Measurements from ENCODE around the gene NXPH4. TPM values are rescaled to one million over a fixed set of nuclear protein-coding genes. Genes with fewer than 3 reads are reported as not detected.

The NXPH4 gene
- total RNA-seq, 1 donor from 2014 or later = not detected

- Histone ChIP-seq H3K4me2 (no peak overlapping the region), H3K9ac (no peak overlapping the region), H3K27ac (no peak overlapping the region), H3K27me3 (peaks cover 60% of the 10 kb centered on the region), H2AFZ (replicated peaks) (no peak overlapping the region), H4K20me1 (ENCODE audit: low read depth) (peaks cover 58% of the 10 kb centered on the region), H3K36me3 (no peaks in the 10 kb centered on the region), H3K4me1 (peaks cover 38% of the 10 kb centered on the region), H3K79me2 (ENCODE audit: low read depth) (no peaks in the 10 kb centered on the region), H3K9me3 (ENCODE audit: low read depth) (no peaks in the 10 kb centered on the region), H3K4me3 (no peak overlapping the region), H3F3A (ENCODE audit: low read depth) (peaks cover 48% of the 10 kb centered on the region)
- H3K4me3 Mint-ChIP-seq = peak overlapping the region; percentile 52
- peaks cover 52% of the 10 kb centered on the region for H3K27me3 Mint-ChIP-seq (ENCODE audit: insufficient read depth, low read depth)
- DNase-seq (ENCODE audit: low spot score) = peak; percentile 87
- peaks cover 41% of the 10 kb centered on the region for H3K4me1 Mint-ChIP-seq
- peaks cover 7% of the 10 kb centered on the region for H3K36me3 Mint-ChIP-seq
- TF ChIP-seq EZH2 (IDR thresholded peaks at IDR 0.05) (peak; percentile 34), EZH2phosphoT487 (IDR thresholded peaks at IDR 0.05) (peak; percentile 10), CTCF (IDR thresholded peaks at IDR 0.05) (peak; percentile 77)
- H3K9me3 Mint-ChIP-seq = peaks cover 2% of the 10 kb centered on the region
- H3K27ac Mint-ChIP-seq = no peak overlapping the region
Observed at GRCh38 chr12:57214398-57214781, 2.2 kb upstream of the NXPH4 start.

GRCh38 chr12:57215065-57215464 is 1.5 kb upstream of the NXPH4 start:
- Mint-ChIP-seq H3K27ac (no peak overlapping the region), H3K4me1 (peaks cover 45% of the 10 kb centered on the region), H3K36me3 (peaks cover 4% of the 10 kb centered on the region), H3K9me3 (peaks cover 2% of the 10 kb centered on the region), H3K27me3 (ENCODE audit: insufficient read depth, low read depth) (peaks cover 58% of the 10 kb centered on the region), H3K4me3 (peak overlapping the region; percentile 73)
- DNase-seq (ENCODE audit: low spot score) = no peak
- Histone ChIP-seq H3K9me3 (ENCODE audit: low read depth) (no peaks in the 10 kb centered on the region), H3K4me1 (peaks cover 45% of the 10 kb centered on the region), H3K9ac (no peak overlapping the region), H2AFZ (replicated peaks) (no peak overlapping the region), H3F3A (ENCODE audit: low read depth) (peaks cover 55% of the 10 kb centered on the region), H3K4me2 (no peak overlapping the region), H3K79me2 (ENCODE audit: low read depth) (no peaks in the 10 kb centered on the region), H3K27me3 (peaks cover 67% of the 10 kb centered on the region), H3K36me3 (no peaks in the 10 kb centered on the region), H3K27ac (no peak overlapping the region), H4K20me1 (ENCODE audit: low read depth) (peaks cover 65% of the 10 kb centered on the region), H3K4me3 (no peak overlapping the region)
- TF ChIP-seq EZH2 (IDR thresholded peaks at IDR 0.05) = no peak
- no peak for TF ChIP-seq EZH2phosphoT487 (IDR thresholded peaks at IDR 0.05)
- TF ChIP-seq CTCF (IDR thresholded peaks at IDR 0.05) = no peak

- peaks cover 2% of the 10 kb centered on the region for H3K9me3 Mint-ChIP-seq
- Histone ChIP-seq H3K27ac (no peak overlapping the region), H3K27me3 (peaks cover 73% of the 10 kb centered on the region), H4K20me1 (ENCODE audit: low read depth) (peaks cover 70% of the 10 kb centered on the region), H3K9ac (no peak overlapping the region), H2AFZ (replicated peaks) (no peak overlapping the region), H3K4me3 (no peak overlapping the region), H3K79me2 (ENCODE audit: low read depth) (no peaks in the 10 kb centered on the region), H3K9me3 (ENCODE audit: low read depth) (no peaks in the 10 kb centered on the region), H3K4me1 (peaks cover 50% of the 10 kb centered on the region), H3K36me3 (no peaks in the 10 kb centered on the region), H3F3A (ENCODE audit: low read depth) (peaks cover 60% of the 10 kb centered on the region), H3K4me2 (peak overlapping the region; percentile 92)
- peaks cover 61% of the 10 kb centered on the region for H3K27me3 Mint-ChIP-seq (ENCODE audit: insufficient read depth, low read depth)
- H3K4me1 Mint-ChIP-seq = peaks cover 47% of the 10 kb centered on the region
- TF ChIP-seq CTCF (IDR thresholded peaks at IDR 0.05) (no peak), EZH2phosphoT487 (IDR thresholded peaks at IDR 0.05) (peak; percentile 6), EZH2 (IDR thresholded peaks at IDR 0.05) (peak; percentile 89)
- H3K36me3 Mint-ChIP-seq = peaks cover 4% of the 10 kb centered on the region
- H3K4me3 Mint-ChIP-seq = peak overlapping the region; percentile 35
- no peak for DNase-seq (ENCODE audit: low spot score)
- H3K27ac Mint-ChIP-seq = peak overlapping the region; percentile 22
Observed at GRCh38 chr12:57215668-57216013, 953 bp upstream of the NXPH4 start.

Measured in neural progenitor cell (in vitro differentiated cells).